Tibial nerve (tissue), 4 donors: Measurements from ENCODE around the gene OOSP1. TPM values are rescaled to one million over a fixed set of nuclear protein-coding genes. Genes with fewer than 3 reads are reported as not detected.

Source experiments
- DNase-seq, 2 donors: peaks; one replicate each; pipeline ENCODE4 v3.0.0-alpha.2; 2019; ENCODE audit warnings: low spot score in 2 of 2
- H3K27ac ChIP-seq, 4 donors: fragments of 200-600 bp; sonication (generic) in 3 of 4; one replicate each; pipeline ENCODE4 v1.5.1; 2017 to 2019; ENCODE audit warnings: mild to moderate bottlenecking in 1 of 4
- H3K27me3 ChIP-seq, 2 donors: fragments of 200-600 bp; sonication (generic) in 1 of 2; one replicate each; pipeline versions ENCODE4 v1.5.1 to v1.6.0; 2017 to 2019
- H3K36me3 ChIP-seq, 3 donors: fragments of 200-600 bp; sonication (generic); one replicate each; pipeline ENCODE4 v1.5.1; 2018 to 2019
- H3K4me1 ChIP-seq, 4 donors: fragments of 200-600 bp; sonication (generic) in 3 of 4; one replicate each; pipeline ENCODE4 v1.5.1; 2017 to 2019
- H3K4me3 ChIP-seq, 4 donors: fragments of 200-600 bp; sonication (generic) in 3 of 4; one replicate each; pipeline ENCODE4 v1.5.1; 2017 to 2019; ENCODE audit warnings: mild to moderate bottlenecking in 1 of 4, moderate library complexity in 1 of 4
- H3K9me3 ChIP-seq, 4 donors: fragments of 200-600 bp; sonication (generic) in 3 of 4; one replicate each; pipeline ENCODE4 v1.5.1; 2017 to 2019
- EP300 ChIP-seq, 2 donors: sonication (generic); formaldehyde crosslinking; IDR thresholded peaks; one replicate each; pipeline ENCODE4 v1.6.1; 2017; ENCODE audit warnings: antibody characterized with exemption in 2 of 2, mild to moderate bottlenecking in 1 of 2
- POLR2A ChIP-seq, 2 donors: fragments of 450-650 bp; IDR thresholded peaks; one replicate each; pipeline ENCODE4 v1.6.1; 2017; ENCODE audit warnings: antibody characterized with exemption in 2 of 2, mild to moderate bottlenecking in 2 of 2, moderate library complexity in 2 of 2
- WGBS, 2 donors: methylation state at CpG; one replicate each; pipeline ENCODE4 v1.1.5; 2018; 5-methylcytosine and 5-hydroxymethylcytosine counted together
- total RNA-seq, 4 donors: library from RNA; depleted of rRNA; stranded (reverse); fragments of >200 nt; gene quantifications; one replicate each; pipeline ENCODE4 v1.1.0, GENCODE V29; 2016
- TF ChIP-seq, protein P1 (sequence below), 5 experiments: fragments of 200-600 bp in 3 of 5; fragments of 450-650 bp in 2 of 5; sonication (generic) in 3 of 5; IDR thresholded peaks; one replicate each; pipeline ENCODE4 v1.5.1; 2016 to 2019; ENCODE audit warnings: antibody characterized with exemption in 5 of 5, mild to moderate bottlenecking in 3 of 5, moderate library complexity in 2 of 5

OOSP1 gene
- total RNA-seq, 4 donors from 2014 or later = not detected

DNA sequence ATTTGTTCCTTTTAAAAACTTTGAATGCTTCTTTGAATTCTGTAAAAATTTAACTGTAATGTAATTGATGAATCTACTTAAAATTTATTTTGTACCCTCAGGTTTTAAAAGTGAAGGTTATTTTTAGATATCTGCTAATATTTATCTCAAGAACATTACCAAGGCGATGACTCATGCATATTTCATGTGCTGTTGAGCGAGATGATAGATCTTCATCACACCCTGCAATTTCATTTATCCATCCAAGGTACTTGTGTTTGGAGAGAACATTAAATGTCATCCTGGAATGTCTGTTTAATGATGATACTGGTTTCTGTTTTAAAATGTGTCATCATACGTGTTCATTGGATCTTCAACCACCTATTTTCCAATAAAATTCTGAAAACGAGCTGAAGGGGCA is 18.9 kb downstream of the OOSP1 start:
- no peak overlapping the region for H3K4me3 ChIP-seq
- H3K36me3 ChIP-seq = no peaks in the 10 kb centered on the region
- no peaks in the 10 kb centered on the region for H3K9me3 ChIP-seq
- 71 to 72% methylated on average over 4 of the region's 4 CpGs for WGBS, 2 donors
- no peaks in the 10 kb centered on the region for H3K4me1 ChIP-seq
- H3K27me3 ChIP-seq = no peaks in the 10 kb centered on the region
- no peak overlapping the region for H3K27ac ChIP-seq
- TF ChIP-seq, protein P1, sequence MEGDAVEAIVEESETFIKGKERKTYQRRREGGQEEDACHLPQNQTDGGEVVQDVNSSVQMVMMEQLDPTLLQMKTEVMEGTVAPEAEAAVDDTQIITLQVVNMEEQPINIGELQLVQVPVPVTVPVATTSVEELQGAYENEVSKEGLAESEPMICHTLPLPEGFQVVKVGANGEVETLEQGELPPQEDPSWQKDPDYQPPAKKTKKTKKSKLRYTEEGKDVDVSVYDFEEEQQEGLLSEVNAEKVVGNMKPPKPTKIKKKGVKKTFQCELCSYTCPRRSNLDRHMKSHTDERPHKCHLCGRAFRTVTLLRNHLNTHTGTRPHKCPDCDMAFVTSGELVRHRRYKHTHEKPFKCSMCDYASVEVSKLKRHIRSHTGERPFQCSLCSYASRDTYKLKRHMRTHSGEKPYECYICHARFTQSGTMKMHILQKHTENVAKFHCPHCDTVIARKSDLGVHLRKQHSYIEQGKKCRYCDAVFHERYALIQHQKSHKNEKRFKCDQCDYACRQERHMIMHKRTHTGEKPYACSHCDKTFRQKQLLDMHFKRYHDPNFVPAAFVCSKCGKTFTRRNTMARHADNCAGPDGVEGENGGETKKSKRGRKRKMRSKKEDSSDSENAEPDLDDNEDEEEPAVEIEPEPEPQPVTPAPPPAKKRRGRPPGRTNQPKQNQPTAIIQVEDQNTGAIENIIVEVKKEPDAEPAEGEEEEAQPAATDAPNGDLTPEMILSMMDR (IDR thresholded peaks at IDR 0.05) = no peak
- no peak for TF ChIP-seq EP300 (IDR thresholded peaks at IDR 0.05)
- no peak for TF ChIP-seq POLR2A (IDR thresholded peaks at IDR 0.05)
- no peak for DNase-seq

DNA sequence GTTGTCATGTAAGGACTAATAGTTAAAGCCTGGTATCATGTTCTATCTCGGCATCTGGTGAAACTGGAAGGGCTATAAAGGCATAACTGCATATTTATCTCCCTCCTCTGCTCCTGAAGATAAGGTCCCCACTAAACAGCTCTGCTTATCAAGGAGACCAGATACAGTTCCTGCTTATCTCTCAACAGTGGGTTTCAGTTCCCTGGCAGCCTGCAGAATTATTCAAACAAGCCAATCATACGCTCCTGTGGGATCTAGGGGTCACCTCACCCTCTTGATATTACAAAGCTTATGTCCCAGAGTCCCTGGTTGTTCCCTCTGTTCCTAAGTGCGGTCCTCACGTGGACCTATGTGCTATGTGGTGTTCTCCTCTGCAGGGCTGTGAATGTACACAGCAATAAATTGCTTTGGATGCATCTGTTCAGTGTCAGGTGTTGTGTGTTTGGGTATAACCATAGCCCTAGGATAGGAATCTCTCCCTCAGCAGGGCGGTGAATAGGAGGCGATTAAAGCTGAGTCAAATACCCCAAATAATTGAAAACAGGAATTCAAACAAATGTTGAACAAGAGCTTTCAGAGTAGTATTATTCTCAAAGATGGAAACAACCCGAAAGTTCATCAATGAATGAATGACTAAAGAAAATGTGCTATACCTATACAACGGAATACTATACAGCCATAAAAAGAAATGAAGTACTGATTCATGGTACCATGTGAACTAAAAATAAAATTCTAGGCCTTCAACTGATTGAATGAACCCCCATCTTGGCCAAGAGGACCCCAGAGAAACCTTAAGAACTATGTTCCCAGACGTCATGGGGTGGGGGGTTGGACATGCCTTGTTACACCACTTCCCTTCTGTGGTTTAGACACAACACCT is 22.5 kb downstream of the OOSP1 start:
- Histone ChIP-seq H3K4me3 (no peak overlapping the region), H3K27me3 (no peaks in the 10 kb centered on the region), H3K4me1 (no peaks in the 10 kb centered on the region), H3K36me3 (no peaks in the 10 kb centered on the region), H3K27ac (no peak overlapping the region), H3K9me3 (no peaks in the 10 kb centered on the region)
- DNase-seq = no peak
- 85 to 87% methylated on average over 9 of the region's 9 CpGs for WGBS, 2 donors
- TF ChIP-seq, protein P1 (IDR thresholded peaks at IDR 0.05) = no peak
- TF ChIP-seq POLR2A (IDR thresholded peaks at IDR 0.05) (no peak), EP300 (IDR thresholded peaks at IDR 0.05) (no peak)

DNA sequence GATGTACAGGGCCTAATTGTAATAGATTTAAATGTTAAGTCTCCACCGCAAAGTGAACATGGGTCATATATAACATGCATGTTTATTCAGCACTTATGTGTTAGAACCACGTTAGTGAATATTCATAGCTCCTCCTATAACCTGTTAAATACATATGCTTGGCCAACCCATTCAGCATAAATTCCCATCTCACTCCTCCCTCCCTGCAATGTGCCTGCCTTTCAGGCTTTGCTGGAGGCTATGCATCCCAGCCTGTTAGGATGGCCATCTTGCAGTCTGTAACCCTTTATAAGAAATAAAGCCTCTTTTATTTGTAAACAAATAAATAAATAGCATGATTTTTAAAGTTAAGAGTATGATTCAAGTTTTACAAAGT is 23.9 kb downstream of the OOSP1 start:
- Histone ChIP-seq H3K4me1 (no peaks in the 10 kb centered on the region), H3K36me3 (no peaks in the 10 kb centered on the region), H3K9me3 (no peaks in the 10 kb centered on the region), H3K4me3 (no peak overlapping the region), H3K27ac (no peak overlapping the region), H3K27me3 (no peaks in the 10 kb centered on the region)
- DNase-seq = no peak
- TF ChIP-seq EP300 (IDR thresholded peaks at IDR 0.05) = no peak
- no peak for TF ChIP-seq POLR2A (IDR thresholded peaks at IDR 0.05)
- TF ChIP-seq, protein P1 (IDR thresholded peaks at IDR 0.05) = no peak
- WGBS, 2 donors = 40 to 47% methylated on average over 2 of the region's 2 CpGs

DNA sequence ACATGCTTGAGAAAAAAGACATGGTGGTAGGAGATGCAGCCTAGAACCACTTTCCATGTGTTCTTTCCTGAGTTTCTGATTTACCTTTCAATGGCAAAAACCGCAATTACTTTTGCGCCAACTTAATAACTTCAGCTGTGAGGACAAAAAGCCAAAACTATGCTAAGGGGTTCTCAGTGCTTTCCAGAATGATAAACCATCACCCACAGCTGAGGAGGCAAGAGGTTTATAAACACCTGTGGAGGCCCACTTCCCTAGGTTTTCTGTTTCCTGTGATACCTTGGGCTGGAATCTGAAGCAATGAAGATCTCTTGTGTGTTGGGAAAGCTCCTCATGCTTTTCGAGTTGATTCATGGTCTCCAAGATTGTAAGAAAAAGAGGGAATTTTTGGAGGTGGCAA is 25.5 kb downstream of the OOSP1 start, which contains the start of gene OOSP4A:
Gene OOSP4A (plus strand): TSS at position 301 of the 400 bp plus-strand sequence. CDS start 0 bp downstream, at position 301.
- 91% methylated on average over 3 of the region's 3 CpGs for WGBS, 2 donors
- Histone ChIP-seq H3K36me3 (no peaks in the 10 kb centered on the region), H3K27me3 (no peaks in the 10 kb centered on the region), H3K4me3 (no peak within 1 kb of the TSS), H3K27ac (no peak within 1 kb of the TSS), H3K9me3 (no peaks in the 10 kb centered on the region), H3K4me1 (no peaks in the 10 kb centered on the region)
- TF ChIP-seq, protein P1 (IDR thresholded peaks at IDR 0.05) = no peak
- TF ChIP-seq POLR2A (IDR thresholded peaks at IDR 0.05) = no peak
- TF ChIP-seq EP300 (IDR thresholded peaks at IDR 0.05) = no peak
- no peak for DNase-seq

DNA sequence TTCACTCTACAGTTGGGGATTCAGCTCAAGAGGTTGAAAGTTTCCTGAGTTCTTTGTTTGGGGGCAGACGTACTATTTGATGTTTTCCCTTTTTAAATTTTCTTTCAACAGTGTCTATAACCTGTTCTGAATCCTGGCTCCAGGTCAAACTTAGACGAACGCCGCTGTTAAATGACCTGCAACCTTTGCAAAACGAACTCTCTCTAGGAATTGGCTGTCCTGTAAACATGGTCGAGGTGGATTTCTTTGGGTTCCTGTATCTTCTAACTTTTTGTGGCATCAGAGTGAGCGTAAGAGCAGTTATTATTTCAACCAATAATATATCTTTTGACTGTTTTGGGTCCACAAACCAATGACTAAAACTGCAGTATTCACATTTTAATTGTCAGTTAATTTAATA is 27.2 kb downstream of the OOSP1 start:
- 83 to 84% methylated on average over 7 of the region's 7 CpGs for WGBS, 2 donors
- H3K27me3 ChIP-seq = no peaks in the 10 kb centered on the region
- H3K9me3 ChIP-seq = no peaks in the 10 kb centered on the region
- H3K4me3 ChIP-seq = no peak overlapping the region
- H3K27ac ChIP-seq = no peak overlapping the region
- no peaks in the 10 kb centered on the region for H3K36me3 ChIP-seq
- no peak for DNase-seq
- no peaks in the 10 kb centered on the region for H3K4me1 ChIP-seq
- TF ChIP-seq EP300 (IDR thresholded peaks at IDR 0.05) (no peak), POLR2A (IDR thresholded peaks at IDR 0.05) (no peak)
- TF ChIP-seq, protein P1 (IDR thresholded peaks at IDR 0.05) = no peak
